ENCODE results near the gene EFNB1. TPM values are rescaled to one million over a fixed set of nuclear protein-coding genes. Genes with fewer than 3 reads are reported as not detected.

The EFNB1 gene
- polyA plus RNA-seq, 1 donor from 2014 or later: 25.5 TPM

GRCh38 chrX:68835468-68835867 is 6.6 kb downstream of the EFNB1 start:
- no peaks in the 10 kb centered on the region for H3K9me2 ChIP-seq (ENCODE audit: insufficient read depth, low read length)
- H3K9me3 ChIP-seq (ENCODE audit: low read length): no peaks in the 10 kb centered on the region
- peak overlapping the region; percentile 28 for H3K4me3 ChIP-seq (ENCODE audit: low read length)
- peaks cover 75% of the 10 kb centered on the region for H3K79me2 ChIP-seq (replicated peaks; ENCODE audit: insufficient read depth, low read length)
- H3K36me3 ChIP-seq (ENCODE audit: insufficient read depth, low read length): no peaks in the 10 kb centered on the region
- no peaks in the 10 kb centered on the region for H3F3A ChIP-seq (ENCODE audit: insufficient read depth, low read length, poor library complexity, severe bottlenecking)
- no peak overlapping the region for H2AFZ ChIP-seq (ENCODE audit: low read depth, low read length)
- TF ChIP-seq EP300 (conservative IDR thresholded peaks at IDR 0.05; ENCODE audit: poor library complexity, severe bottlenecking) (no peak), RAD21 (conservative IDR thresholded peaks at IDR 0.05) (no peak), MXI1 (conservative IDR thresholded peaks at IDR 0.05; ENCODE audit: poor library complexity, severe bottlenecking) (no peak), SMC3 (conservative IDR thresholded peaks at IDR 0.05; ENCODE audit: poor library complexity) (no peak), TAF1 (IDR thresholded peaks at IDR 0.05; ENCODE audit: low read depth) (no peak), EZH2 (IDR thresholded peaks at IDR 0.05; ENCODE audit: borderline replicate concordance, insufficient read depth, low read length, poor library complexity, severe bottlenecking) (no peak), REST (IDR thresholded peaks at IDR 0.05; ENCODE audit: borderline replicate concordance) (no peak), POLR2AphosphoS5 (IDR thresholded peaks at IDR 0.05) (no peak)
- TF ChIP-seq, protein P1, sequence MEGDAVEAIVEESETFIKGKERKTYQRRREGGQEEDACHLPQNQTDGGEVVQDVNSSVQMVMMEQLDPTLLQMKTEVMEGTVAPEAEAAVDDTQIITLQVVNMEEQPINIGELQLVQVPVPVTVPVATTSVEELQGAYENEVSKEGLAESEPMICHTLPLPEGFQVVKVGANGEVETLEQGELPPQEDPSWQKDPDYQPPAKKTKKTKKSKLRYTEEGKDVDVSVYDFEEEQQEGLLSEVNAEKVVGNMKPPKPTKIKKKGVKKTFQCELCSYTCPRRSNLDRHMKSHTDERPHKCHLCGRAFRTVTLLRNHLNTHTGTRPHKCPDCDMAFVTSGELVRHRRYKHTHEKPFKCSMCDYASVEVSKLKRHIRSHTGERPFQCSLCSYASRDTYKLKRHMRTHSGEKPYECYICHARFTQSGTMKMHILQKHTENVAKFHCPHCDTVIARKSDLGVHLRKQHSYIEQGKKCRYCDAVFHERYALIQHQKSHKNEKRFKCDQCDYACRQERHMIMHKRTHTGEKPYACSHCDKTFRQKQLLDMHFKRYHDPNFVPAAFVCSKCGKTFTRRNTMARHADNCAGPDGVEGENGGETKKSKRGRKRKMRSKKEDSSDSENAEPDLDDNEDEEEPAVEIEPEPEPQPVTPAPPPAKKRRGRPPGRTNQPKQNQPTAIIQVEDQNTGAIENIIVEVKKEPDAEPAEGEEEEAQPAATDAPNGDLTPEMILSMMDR (IDR thresholded peaks at IDR 0.05; ENCODE audit: poor library complexity, severe bottlenecking): no peak
- H3K27me3 ChIP-seq (ENCODE audit: insufficient read depth, low read depth, low read length): no peaks in the 10 kb centered on the region
- H3K4me2 ChIP-seq (ENCODE audit: low read length): no peak overlapping the region
- H3K27ac ChIP-seq (ENCODE audit: low read length): no peak overlapping the region
- H4K20me1 ChIP-seq (ENCODE audit: insufficient read depth): no peaks in the 10 kb centered on the region
- H3K9ac ChIP-seq (ENCODE audit: low read length): no peak overlapping the region

GRCh38 chrX:68837119-68837518 is 8.3 kb downstream of the EFNB1 start:
- Histone ChIP-seq H3K4me2 (ENCODE audit: low read length) (no peak overlapping the region), H3K9ac (ENCODE audit: low read length) (no peak overlapping the region), H3K27ac (ENCODE audit: low read length) (no peak overlapping the region), H3K79me2 (replicated peaks; ENCODE audit: insufficient read depth, low read length) (peaks cover 59% of the 10 kb centered on the region), H3K27me3 (ENCODE audit: insufficient read depth, low read depth, low read length) (no peaks in the 10 kb centered on the region), H3F3A (ENCODE audit: insufficient read depth, low read length, poor library complexity, severe bottlenecking) (no peaks in the 10 kb centered on the region), H3K4me3 (ENCODE audit: low read length) (no peak overlapping the region), H4K20me1 (ENCODE audit: insufficient read depth) (no peaks in the 10 kb centered on the region), H3K36me3 (ENCODE audit: insufficient read depth, low read length) (no peaks in the 10 kb centered on the region), H2AFZ (ENCODE audit: low read depth, low read length) (no peak overlapping the region), H3K9me2 (ENCODE audit: insufficient read depth, low read length) (no peaks in the 10 kb centered on the region), H3K9me3 (ENCODE audit: low read length) (no peaks in the 10 kb centered on the region)
- TF ChIP-seq, protein P1 (IDR thresholded peaks at IDR 0.05; ENCODE audit: poor library complexity, severe bottlenecking): no peak
- no peak for TF ChIP-seq EP300 (conservative IDR thresholded peaks at IDR 0.05; ENCODE audit: poor library complexity, severe bottlenecking)
- no peak for TF ChIP-seq RAD21 (conservative IDR thresholded peaks at IDR 0.05)
- no peak for TF ChIP-seq EZH2 (IDR thresholded peaks at IDR 0.05; ENCODE audit: borderline replicate concordance, insufficient read depth, low read length, poor library complexity, severe bottlenecking)
- TF ChIP-seq SMC3 (conservative IDR thresholded peaks at IDR 0.05; ENCODE audit: poor library complexity): no peak
- no peak for TF ChIP-seq MXI1 (conservative IDR thresholded peaks at IDR 0.05; ENCODE audit: poor library complexity, severe bottlenecking)
- no peak for TF ChIP-seq TAF1 (IDR thresholded peaks at IDR 0.05; ENCODE audit: low read depth)
- no peak for TF ChIP-seq POLR2AphosphoS5 (IDR thresholded peaks at IDR 0.05)

Measured in neural cell (in vitro differentiated cells).